Measurements from ENCODE around the gene UBQLN2.

UBQLN2 gene

DNA sequence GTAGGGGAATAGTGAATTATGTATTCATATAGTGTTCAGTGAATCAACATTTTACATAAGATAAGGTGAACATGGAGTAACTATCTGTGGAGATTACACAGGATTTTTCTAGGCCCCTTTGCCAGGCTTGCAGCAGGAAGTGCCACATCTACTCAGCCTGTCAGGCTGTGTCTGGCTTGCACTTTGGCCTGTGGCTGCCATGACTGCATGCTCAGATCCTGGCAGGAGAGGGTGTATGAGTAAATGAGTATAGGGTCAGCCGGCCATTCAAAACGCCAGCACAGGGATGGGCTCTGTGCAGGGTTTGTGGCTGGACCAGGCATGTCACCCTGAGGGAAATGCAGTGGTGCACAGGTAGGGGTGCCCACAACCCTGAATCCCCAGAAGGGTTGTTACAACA is 51.9 kb downstream of the UBQLN2 start:
- TF ChIP-seq, protein P1, sequence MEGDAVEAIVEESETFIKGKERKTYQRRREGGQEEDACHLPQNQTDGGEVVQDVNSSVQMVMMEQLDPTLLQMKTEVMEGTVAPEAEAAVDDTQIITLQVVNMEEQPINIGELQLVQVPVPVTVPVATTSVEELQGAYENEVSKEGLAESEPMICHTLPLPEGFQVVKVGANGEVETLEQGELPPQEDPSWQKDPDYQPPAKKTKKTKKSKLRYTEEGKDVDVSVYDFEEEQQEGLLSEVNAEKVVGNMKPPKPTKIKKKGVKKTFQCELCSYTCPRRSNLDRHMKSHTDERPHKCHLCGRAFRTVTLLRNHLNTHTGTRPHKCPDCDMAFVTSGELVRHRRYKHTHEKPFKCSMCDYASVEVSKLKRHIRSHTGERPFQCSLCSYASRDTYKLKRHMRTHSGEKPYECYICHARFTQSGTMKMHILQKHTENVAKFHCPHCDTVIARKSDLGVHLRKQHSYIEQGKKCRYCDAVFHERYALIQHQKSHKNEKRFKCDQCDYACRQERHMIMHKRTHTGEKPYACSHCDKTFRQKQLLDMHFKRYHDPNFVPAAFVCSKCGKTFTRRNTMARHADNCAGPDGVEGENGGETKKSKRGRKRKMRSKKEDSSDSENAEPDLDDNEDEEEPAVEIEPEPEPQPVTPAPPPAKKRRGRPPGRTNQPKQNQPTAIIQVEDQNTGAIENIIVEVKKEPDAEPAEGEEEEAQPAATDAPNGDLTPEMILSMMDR (IDR thresholded peaks at IDR 0.05; ENCODE audit: unreplicated experiment in 3 of 3) = no peak
- Mint-ChIP-seq H3K4me3 (no peak overlapping the region), H3K9me3 (peaks cover 6% of the 10 kb centered on the region), H3K36me3 (ENCODE audit: low read depth) (no peaks in the 10 kb centered on the region), H3K27me3 (ENCODE audit: low read depth) (no peaks in the 10 kb centered on the region), H3K27ac (no peak overlapping the region), H3K4me1 (no peaks in the 10 kb centered on the region)
